Measurements from ENCODE around the gene LZIC.

LZIC gene

GRCh38 chr1:9889411-9889810 lies 53.8 kb downstream of the LZIC start:
- DNase-seq (ENCODE audit: low read depth): no peak
- no peak overlapping the region for H3K4me3 ChIP-seq (ENCODE audit: low read depth, low read length)

GRCh38 chr1:9888886-9889285 lies 54.3 kb downstream of the LZIC start:
- no peak for DNase-seq (ENCODE audit: low read depth)
- no peak overlapping the region for H3K4me3 ChIP-seq (ENCODE audit: low read depth, low read length)

- H3K4me3 ChIP-seq (ENCODE audit: low read depth, low read length): no peak overlapping the region
- no peak for DNase-seq (ENCODE audit: low read depth)
These were observed 56.1 kb downstream of the LZIC start for GRCh38 chr1:9887070-9887469.

- H3K4me3 ChIP-seq (ENCODE audit: low read depth, low read length): no peak overlapping the region
- no peak for DNase-seq (ENCODE audit: low read depth)
These were observed 57.0 kb downstream of the LZIC start for GRCh38 chr1:9886092-9886742.

GRCh38 chr1:9884805-9885204 lies 58.4 kb downstream of the LZIC start:
- DNase-seq (ENCODE audit: low read depth): no peak
- no peak overlapping the region for H3K4me3 ChIP-seq (ENCODE audit: low read depth, low read length)

- H3K4me3 ChIP-seq (ENCODE audit: low read depth, low read length): no peak overlapping the region
- no peak for DNase-seq (ENCODE audit: low read depth)
These were observed 59.4 kb downstream of the LZIC start for GRCh38 chr1:9883585-9884449.

GRCh38 chr1:9882945-9883303 lies 60.3 kb downstream of the LZIC start:
- DNase-seq (ENCODE audit: low read depth): no peak
- H3K4me3 ChIP-seq (ENCODE audit: low read depth, low read length): no peak overlapping the region

- no peak overlapping the region for H3K4me3 ChIP-seq (ENCODE audit: low read depth, low read length)
- DNase-seq (ENCODE audit: low read depth): no peak
These were observed 60.8 kb downstream of the LZIC start for GRCh38 chr1:9882296-9882944.

GRCh38 chr1:9881838-9882249 lies 61.3 kb downstream of the LZIC start:
- H3K4me3 ChIP-seq (ENCODE audit: low read depth, low read length): no peak overlapping the region

More at GRCh38 chr1:9881838-9882249, 61.3 kb downstream of the LZIC start:
- DNase-seq (ENCODE audit: low read depth): no peak
